ENCODE results near the gene KIF6. TPM values are rescaled to one million over a fixed set of nuclear protein-coding genes. Genes with fewer than 3 reads are reported as not detected.

The KIF6 gene
- total RNA-seq, 1 experiment from 2014 or later, result not detected

DNA sequence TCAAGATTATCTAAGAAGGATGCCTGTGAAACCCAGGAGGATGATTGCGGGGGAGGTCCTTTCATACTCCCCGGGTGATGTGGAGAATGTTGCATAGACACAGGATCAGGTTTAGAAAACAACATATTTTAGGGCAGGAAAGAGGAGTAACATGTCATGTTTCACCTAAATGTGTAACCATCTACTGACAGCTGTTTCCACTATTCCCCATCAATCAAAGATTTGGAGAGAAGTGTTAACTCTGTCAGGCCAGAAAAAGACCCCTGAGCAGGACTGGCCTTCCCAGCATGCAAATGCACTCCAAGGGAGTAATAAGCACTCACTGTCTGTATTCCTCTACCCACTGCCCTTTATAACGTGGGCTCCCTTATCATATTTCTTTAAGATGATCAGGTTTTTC lies 254.7 kb downstream of the KIF6 start:
- Histone ChIP-seq H3K4me3 (replicated peaks in 1 of 2; ENCODE audit: low read depth in 1 of 2, low read length in 2 of 2) (no peak overlapping the region), H3K27me3 (ENCODE audit: insufficient read depth, low read length) (0 out of 2 replicates have a peak, but pooled peaks cover 8% of the 10 kb centered on the region), H3K9me2 (ENCODE audit: insufficient read depth) (no peaks in the 10 kb centered on the region), H2AFZ (ENCODE audit: low read depth, low read length, poor library complexity, severe bottlenecking) (no peak overlapping the region), H3K4me2 (ENCODE audit: low read length) (no peak overlapping the region), H4K20me1 (ENCODE audit: insufficient read depth) (no peaks in the 10 kb centered on the region), H3K4me1 (ENCODE audit: control insufficient read depth in 1 of 2, insufficient read depth in 2 of 2, low read length in 2 of 2) (no peaks in the 10 kb centered on the region), H3K79me2 (ENCODE audit: insufficient read depth, low read length) (no peaks in the 10 kb centered on the region), H3K9ac (ENCODE audit: low read length) (no peak overlapping the region), H3K9me3 (ENCODE audit: control insufficient read depth in 1 of 2, insufficient read depth in 1 of 2, low read depth in 1 of 2, low read length in 2 of 2) (no peaks in the 10 kb centered on the region), H3K27ac (ENCODE audit: low read depth, low read length) (no peak overlapping the region), H3K36me3 (ENCODE audit: control insufficient read depth in 1 of 2, insufficient read depth in 2 of 2, low read length in 2 of 2) (no peaks in the 10 kb centered on the region)
- ATAC-seq, result no peak
- ChIA-PET RAD21 (ENCODE audit: low non-redundant PET in 1 of 2, low total read pairs in 2 of 2, uncharacterized antibody in 2 of 2, unreplicated experiment in 2 of 2) (no interaction called here), CTCF (no interaction called here), POLR2A (no interaction called here)
- intact Hi-C loops (cut with micrococcal nuclease), result no loop called here
- TF ChIP-seq ZFX (IDR thresholded peaks at IDR 0.05) (no peak), CBX3 (IDR thresholded peaks at IDR 0.05; ENCODE audit: low read depth) (no peak), CEBPB (IDR thresholded peaks at IDR 0.05; ENCODE audit: low read depth) (no peak)
- TF ChIP-seq, protein P1, sequence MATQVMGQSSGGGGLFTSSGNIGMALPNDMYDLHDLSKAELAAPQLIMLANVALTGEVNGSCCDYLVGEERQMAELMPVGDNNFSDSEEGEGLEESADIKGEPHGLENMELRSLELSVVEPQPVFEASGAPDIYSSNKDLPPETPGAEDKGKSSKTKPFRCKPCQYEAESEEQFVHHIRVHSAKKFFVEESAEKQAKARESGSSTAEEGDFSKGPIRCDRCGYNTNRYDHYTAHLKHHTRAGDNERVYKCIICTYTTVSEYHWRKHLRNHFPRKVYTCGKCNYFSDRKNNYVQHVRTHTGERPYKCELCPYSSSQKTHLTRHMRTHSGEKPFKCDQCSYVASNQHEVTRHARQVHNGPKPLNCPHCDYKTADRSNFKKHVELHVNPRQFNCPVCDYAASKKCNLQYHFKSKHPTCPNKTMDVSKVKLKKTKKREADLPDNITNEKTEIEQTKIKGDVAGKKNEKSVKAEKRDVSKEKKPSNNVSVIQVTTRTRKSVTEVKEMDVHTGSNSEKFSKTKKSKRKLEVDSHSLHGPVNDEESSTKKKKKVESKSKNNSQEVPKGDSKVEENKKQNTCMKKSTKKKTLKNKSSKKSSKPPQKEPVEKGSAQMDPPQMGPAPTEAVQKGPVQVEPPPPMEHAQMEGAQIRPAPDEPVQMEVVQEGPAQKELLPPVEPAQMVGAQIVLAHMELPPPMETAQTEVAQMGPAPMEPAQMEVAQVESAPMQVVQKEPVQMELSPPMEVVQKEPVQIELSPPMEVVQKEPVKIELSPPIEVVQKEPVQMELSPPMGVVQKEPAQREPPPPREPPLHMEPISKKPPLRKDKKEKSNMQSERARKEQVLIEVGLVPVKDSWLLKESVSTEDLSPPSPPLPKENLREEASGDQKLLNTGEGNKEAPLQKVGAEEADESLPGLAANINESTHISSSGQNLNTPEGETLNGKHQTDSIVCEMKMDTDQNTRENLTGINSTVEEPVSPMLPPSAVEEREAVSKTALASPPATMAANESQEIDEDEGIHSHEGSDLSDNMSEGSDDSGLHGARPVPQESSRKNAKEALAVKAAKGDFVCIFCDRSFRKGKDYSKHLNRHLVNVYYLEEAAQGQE (IDR thresholded peaks at IDR 0.05; ENCODE audit: low read depth), result no peak
- TF ChIP-seq, protein P2, sequence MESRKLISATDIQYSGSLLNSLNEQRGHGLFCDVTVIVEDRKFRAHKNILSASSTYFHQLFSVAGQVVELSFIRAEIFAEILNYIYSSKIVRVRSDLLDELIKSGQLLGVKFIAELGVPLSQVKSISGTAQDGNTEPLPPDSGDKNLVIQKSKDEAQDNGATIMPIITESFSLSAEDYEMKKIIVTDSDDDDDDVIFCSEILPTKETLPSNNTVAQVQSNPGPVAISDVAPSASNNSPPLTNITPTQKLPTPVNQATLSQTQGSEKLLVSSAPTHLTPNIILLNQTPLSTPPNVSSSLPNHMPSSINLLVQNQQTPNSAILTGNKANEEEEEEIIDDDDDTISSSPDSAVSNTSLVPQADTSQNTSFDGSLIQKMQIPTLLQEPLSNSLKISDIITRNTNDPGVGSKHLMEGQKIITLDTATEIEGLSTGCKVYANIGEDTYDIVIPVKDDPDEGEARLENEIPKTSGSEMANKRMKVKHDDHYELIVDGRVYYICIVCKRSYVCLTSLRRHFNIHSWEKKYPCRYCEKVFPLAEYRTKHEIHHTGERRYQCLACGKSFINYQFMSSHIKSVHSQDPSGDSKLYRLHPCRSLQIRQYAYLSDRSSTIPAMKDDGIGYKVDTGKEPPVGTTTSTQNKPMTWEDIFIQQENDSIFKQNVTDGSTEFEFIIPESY (IDR thresholded peaks at IDR 0.05; ENCODE audit: extremely low read depth, insufficient replicate concordance, low read length), result no peak
- BruUV-seq (replicated peaks), result no TSS peak
- DNase-seq (ENCODE audit: low read depth, low spot score), result no peak
